Measurements from ENCODE around the gene SPEN. TPM values are rescaled to one million over a fixed set of nuclear protein-coding genes. Genes with fewer than 3 reads are reported as not detected.

Gene SPEN
- polyA plus RNA-seq, 1 donor from 2014 or later = 7.1 TPM

- H2AFZ ChIP-seq (ENCODE audit: low read depth, low read length) = no peak overlapping the region
- H3K79me2 ChIP-seq (replicated peaks; ENCODE audit: insufficient read depth, low read length) = peaks cover 10% of the 10 kb centered on the region
These were observed 100.0 kb downstream of the SPEN start for GRCh38 chr1:15947382-15948090.

GRCh38 chr1:15948091-15948591 lies 100.6 kb downstream of the SPEN start:
- Histone ChIP-seq H4K20me1 (ENCODE audit: insufficient read depth) (peaks cover 7% of the 10 kb centered on the region), H3K27me3 (ENCODE audit: insufficient read depth, low read depth, low read length) (no peaks in the 10 kb centered on the region), H3F3A (ENCODE audit: insufficient read depth, low read length, poor library complexity, severe bottlenecking) (no peaks in the 10 kb centered on the region), H3K27ac (ENCODE audit: low read length) (no peak overlapping the region), H3K36me3 (ENCODE audit: insufficient read depth, low read length) (peaks cover 4% of the 10 kb centered on the region), H2AFZ (ENCODE audit: low read depth, low read length) (no peak overlapping the region), H3K9ac (ENCODE audit: low read length) (no peak overlapping the region), H3K9me3 (ENCODE audit: low read length) (no peaks in the 10 kb centered on the region), H3K79me2 (replicated peaks; ENCODE audit: insufficient read depth, low read length) (peaks cover 10% of the 10 kb centered on the region), H3K4me2 (ENCODE audit: low read length) (no peak overlapping the region), H3K9me2 (ENCODE audit: insufficient read depth, low read length) (no peaks in the 10 kb centered on the region), H3K4me3 (ENCODE audit: low read length) (no peak overlapping the region)
- TF ChIP-seq, protein P1, sequence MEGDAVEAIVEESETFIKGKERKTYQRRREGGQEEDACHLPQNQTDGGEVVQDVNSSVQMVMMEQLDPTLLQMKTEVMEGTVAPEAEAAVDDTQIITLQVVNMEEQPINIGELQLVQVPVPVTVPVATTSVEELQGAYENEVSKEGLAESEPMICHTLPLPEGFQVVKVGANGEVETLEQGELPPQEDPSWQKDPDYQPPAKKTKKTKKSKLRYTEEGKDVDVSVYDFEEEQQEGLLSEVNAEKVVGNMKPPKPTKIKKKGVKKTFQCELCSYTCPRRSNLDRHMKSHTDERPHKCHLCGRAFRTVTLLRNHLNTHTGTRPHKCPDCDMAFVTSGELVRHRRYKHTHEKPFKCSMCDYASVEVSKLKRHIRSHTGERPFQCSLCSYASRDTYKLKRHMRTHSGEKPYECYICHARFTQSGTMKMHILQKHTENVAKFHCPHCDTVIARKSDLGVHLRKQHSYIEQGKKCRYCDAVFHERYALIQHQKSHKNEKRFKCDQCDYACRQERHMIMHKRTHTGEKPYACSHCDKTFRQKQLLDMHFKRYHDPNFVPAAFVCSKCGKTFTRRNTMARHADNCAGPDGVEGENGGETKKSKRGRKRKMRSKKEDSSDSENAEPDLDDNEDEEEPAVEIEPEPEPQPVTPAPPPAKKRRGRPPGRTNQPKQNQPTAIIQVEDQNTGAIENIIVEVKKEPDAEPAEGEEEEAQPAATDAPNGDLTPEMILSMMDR (IDR thresholded peaks at IDR 0.05; ENCODE audit: poor library complexity, severe bottlenecking) = no peak
- TF ChIP-seq TAF1 (IDR thresholded peaks at IDR 0.05; ENCODE audit: low read depth) (no peak), EP300 (conservative IDR thresholded peaks at IDR 0.05; ENCODE audit: poor library complexity, severe bottlenecking) (no peak), RAD21 (conservative IDR thresholded peaks at IDR 0.05) (no peak), POLR2AphosphoS5 (IDR thresholded peaks at IDR 0.05) (no peak), MXI1 (conservative IDR thresholded peaks at IDR 0.05; ENCODE audit: poor library complexity, severe bottlenecking) (no peak), SMC3 (conservative IDR thresholded peaks at IDR 0.05; ENCODE audit: poor library complexity) (no peak), EZH2 (IDR thresholded peaks at IDR 0.05; ENCODE audit: borderline replicate concordance, insufficient read depth, low read length, poor library complexity, severe bottlenecking) (no peak)
- TF ChIP-seq, protein P2, sequence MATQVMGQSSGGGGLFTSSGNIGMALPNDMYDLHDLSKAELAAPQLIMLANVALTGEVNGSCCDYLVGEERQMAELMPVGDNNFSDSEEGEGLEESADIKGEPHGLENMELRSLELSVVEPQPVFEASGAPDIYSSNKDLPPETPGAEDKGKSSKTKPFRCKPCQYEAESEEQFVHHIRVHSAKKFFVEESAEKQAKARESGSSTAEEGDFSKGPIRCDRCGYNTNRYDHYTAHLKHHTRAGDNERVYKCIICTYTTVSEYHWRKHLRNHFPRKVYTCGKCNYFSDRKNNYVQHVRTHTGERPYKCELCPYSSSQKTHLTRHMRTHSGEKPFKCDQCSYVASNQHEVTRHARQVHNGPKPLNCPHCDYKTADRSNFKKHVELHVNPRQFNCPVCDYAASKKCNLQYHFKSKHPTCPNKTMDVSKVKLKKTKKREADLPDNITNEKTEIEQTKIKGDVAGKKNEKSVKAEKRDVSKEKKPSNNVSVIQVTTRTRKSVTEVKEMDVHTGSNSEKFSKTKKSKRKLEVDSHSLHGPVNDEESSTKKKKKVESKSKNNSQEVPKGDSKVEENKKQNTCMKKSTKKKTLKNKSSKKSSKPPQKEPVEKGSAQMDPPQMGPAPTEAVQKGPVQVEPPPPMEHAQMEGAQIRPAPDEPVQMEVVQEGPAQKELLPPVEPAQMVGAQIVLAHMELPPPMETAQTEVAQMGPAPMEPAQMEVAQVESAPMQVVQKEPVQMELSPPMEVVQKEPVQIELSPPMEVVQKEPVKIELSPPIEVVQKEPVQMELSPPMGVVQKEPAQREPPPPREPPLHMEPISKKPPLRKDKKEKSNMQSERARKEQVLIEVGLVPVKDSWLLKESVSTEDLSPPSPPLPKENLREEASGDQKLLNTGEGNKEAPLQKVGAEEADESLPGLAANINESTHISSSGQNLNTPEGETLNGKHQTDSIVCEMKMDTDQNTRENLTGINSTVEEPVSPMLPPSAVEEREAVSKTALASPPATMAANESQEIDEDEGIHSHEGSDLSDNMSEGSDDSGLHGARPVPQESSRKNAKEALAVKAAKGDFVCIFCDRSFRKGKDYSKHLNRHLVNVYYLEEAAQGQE (IDR thresholded peaks at IDR 0.05; ENCODE audit: borderline replicate concordance) = no peak

More at GRCh38 chr1:15947382-15948090, 100.0 kb downstream of the SPEN start:
- Histone ChIP-seq H3K27ac (ENCODE audit: low read length) (no peak overlapping the region), H3K36me3 (ENCODE audit: insufficient read depth, low read length) (peaks cover 4% of the 10 kb centered on the region), H3K9ac (ENCODE audit: low read length) (no peak overlapping the region), H3K4me3 (ENCODE audit: low read length) (no peak overlapping the region), H3F3A (ENCODE audit: insufficient read depth, low read length, poor library complexity, severe bottlenecking) (no peaks in the 10 kb centered on the region), H3K4me2 (ENCODE audit: low read length) (no peak overlapping the region), H3K9me2 (ENCODE audit: insufficient read depth, low read length) (no peaks in the 10 kb centered on the region), H4K20me1 (ENCODE audit: insufficient read depth) (peaks cover 6% of the 10 kb centered on the region), H3K27me3 (ENCODE audit: insufficient read depth, low read depth, low read length) (no peaks in the 10 kb centered on the region), H3K9me3 (ENCODE audit: low read length) (no peaks in the 10 kb centered on the region)
- TF ChIP-seq, protein P2 (IDR thresholded peaks at IDR 0.05; ENCODE audit: borderline replicate concordance) = no peak
- TF ChIP-seq RAD21 (conservative IDR thresholded peaks at IDR 0.05) = no peak
- TF ChIP-seq, protein P1 (IDR thresholded peaks at IDR 0.05; ENCODE audit: poor library complexity, severe bottlenecking) = no peak
- no peak for TF ChIP-seq POLR2AphosphoS5 (IDR thresholded peaks at IDR 0.05)
- TF ChIP-seq EP300 (conservative IDR thresholded peaks at IDR 0.05; ENCODE audit: poor library complexity, severe bottlenecking) = no peak
- no peak for TF ChIP-seq EZH2 (IDR thresholded peaks at IDR 0.05; ENCODE audit: borderline replicate concordance, insufficient read depth, low read length, poor library complexity, severe bottlenecking)
- no peak for TF ChIP-seq TAF1 (IDR thresholded peaks at IDR 0.05; ENCODE audit: low read depth)
- TF ChIP-seq SMC3 (conservative IDR thresholded peaks at IDR 0.05; ENCODE audit: poor library complexity) = no peak

Measured in neural cell (in vitro differentiated cells).